ENCODE data around the gene NPB. TPM values are rescaled to one million over a fixed set of nuclear protein-coding genes. Genes with fewer than 3 reads are reported as not detected.

The NPB gene
- total and polyA plus RNA-seq, 2 donors (not counting 1 experiment from before 2014, with no cell fraction given), result 0.44 TPM; not detected in 1

- 57% methylated on average over 1 of the region's 6 CpGs for WGBS (ENCODE audit: insufficient coverage)
- DNase-seq, result peak; percentile 10
- Histone ChIP-seq H3K27me3 (replicated peaks in 1 of 4; ENCODE audit: control extremely low read depth in 1 of 4, control insufficient read depth in 3 of 4, insufficient read depth in 4 of 4, low read length in 3 of 4) (no peaks in the 10 kb centered on the region), H2AFZ (ENCODE audit: insufficient read depth, low read depth, low read length, poor library complexity, severe bottlenecking) (no peak overlapping the region), H3K79me2 (ENCODE audit: control insufficient read depth, insufficient read depth, low read length) (peaks cover 51% of the 10 kb centered on the region), H3K4me1 (ENCODE audit: control insufficient read depth in 2 of 2, insufficient read depth in 2 of 2, low read length in 2 of 2) (peaks cover 17 to 35% of the 10 kb centered on the region in 2 donors), H3K27ac (ENCODE audit: low read length in 2 of 2) (peak overlapping the region in 1 of 2 donors; percentile 23), H4K20me1 (ENCODE audit: control insufficient read depth, insufficient read depth, low read length, poor library complexity, severe bottlenecking) (peaks cover 56% of the 10 kb centered on the region), H3K4me2 (replicated peaks; ENCODE audit: low read depth, low read length, poor library complexity, severe bottlenecking) (no peak overlapping the region), H3K36me3 (replicated peaks in 1 of 2; ENCODE audit: control extremely low read depth in 1 of 2, control insufficient read depth in 1 of 2, extremely low read depth in 1 of 2, insufficient read depth in 2 of 2, low read length in 1 of 2) (peaks cover 1 to 18% of the 10 kb centered on the region in 2 experiments), H3K9me3 (ENCODE audit: control extremely low read depth in 1 of 3, control insufficient read depth in 2 of 3, insufficient read depth in 1 of 3, low read length in 2 of 3) (no peaks in the 10 kb centered on the region), H3K9ac (ENCODE audit: low read length) (no peak overlapping the region), H3K4me3 (ENCODE audit: control extremely low read depth in 1 of 5, extremely low read depth in 1 of 5, insufficient read depth in 1 of 5, low read depth in 2 of 5, low read length in 4 of 5) (no peak overlapping the region)
- intact Hi-C loops (cut with micrococcal nuclease), result loop anchor here (5.0 to 10.0 kb wide), 2 partner anchors 346 to 432 kb away; no protein-coding TSS in a partner anchor
- ChIA-PET CTCF (no interaction called here), POLR2A (no interaction called here)
- no peak for ATAC-seq (ENCODE audit: low read depth)
- no peaks in the 10 kb centered on the region for H3K9me3 Mint-ChIP-seq (ENCODE audit: insufficient read depth)
- H3K27me3 Mint-ChIP-seq, result no peaks in the 10 kb centered on the region
- TF ChIP-seq CTCF (IDR thresholded peaks at IDR 0.05), result no peak
- no peak for TF ChIP-seq EZH2 (IDR thresholded peaks at IDR 0.05; ENCODE audit: borderline replicate concordance, insufficient read depth, low read depth, low read length, poor library complexity, severe bottlenecking)
- peaks cover 40% of the 10 kb centered on the region for H3K4me1 Mint-ChIP-seq
- H3K4me3 Mint-ChIP-seq, result peak overlapping the region; percentile 69
- peak overlapping the region; percentile 12 for H3K27ac Mint-ChIP-seq
These were observed 38.8 kb upstream of the NPB start for GRCh38 chr17:81863123-81863675.

All from B cell (primary cell).